Aorta (tissue), 5 donors: ENCODE data around the gene KRT75. TPM values are rescaled to one million over a fixed set of nuclear protein-coding genes. Genes with fewer than 3 reads are reported as not detected.

ENCODE experiments used
- ATAC-seq: fragments of 200-7000 bp; cut with Tn5 transposase; one replicate; pipeline ENCODE4 v1.9.1; 2022; ENCODE audit warnings: moderate library complexity; ENCODE audit not compliant: low FRiP score
- DNase-seq, 2 donors: peaks; one replicate each; pipeline ENCODE4 v3.0.0-alpha.2; 2020
- H3K27ac ChIP-seq, 2 donors: one replicate each; pipeline ENCODE4 v1.5.1; 2013; ENCODE audit warnings: low read length in 2 of 2, mild to moderate bottlenecking in 2 of 2, moderate library complexity in 2 of 2, control low read depth in 1 of 2, inconsistent platforms in 1 of 2, low read depth in 1 of 2
- H3K27me3 ChIP-seq, 2 donors: one replicate each; pipeline ENCODE4 v1.6.1; 2013; ENCODE audit warnings: control low read depth in 1 of 2, low read length in 1 of 2, mild to moderate bottlenecking in 1 of 2, moderate library complexity in 1 of 2; ENCODE audit not compliant: insufficient read depth in 2 of 2, control insufficient read depth in 1 of 2
- H3K36me3 ChIP-seq, 2 donors: one replicate each; pipeline ENCODE4 v1.6.1; 2013; ENCODE audit warnings: control low read depth in 1 of 2, low read length in 1 of 2, mild to moderate bottlenecking in 1 of 2; ENCODE audit not compliant: insufficient read depth in 2 of 2, control insufficient read depth in 1 of 2
- H3K4me1 ChIP-seq, 2 donors: one replicate each; pipeline ENCODE4 v1.6.1; 2013; ENCODE audit warnings: low read length in 2 of 2, control low read depth in 1 of 2, mild to moderate bottlenecking in 1 of 2, moderate library complexity in 1 of 2; ENCODE audit not compliant: insufficient read depth in 2 of 2, control insufficient read depth in 1 of 2
- H3K4me3 ChIP-seq, 2 donors: one replicate each; pipeline ENCODE4 v1.5.1; 2013; ENCODE audit warnings: low read length in 2 of 2, control low read depth in 1 of 2, mild to moderate bottlenecking in 1 of 2
- H3K9me3 ChIP-seq: one replicate; pipeline ENCODE4 v1.6.1; 2013; ENCODE audit warnings: mild to moderate bottlenecking, low read length; ENCODE audit not compliant: control insufficient read depth
- WGBS, 2 donors: extraction: QIAGEN DNeasy Blood & Tissue Kit; methylation state at CpG; one replicate each; pipeline ENCODE4 v1.1.7; 2013; 5-methylcytosine and 5-hydroxymethylcytosine counted together
- intact Hi-C, 2 donors: fragments of 100-400 bp; cut with DNase I; formaldehyde crosslinking; loops; one replicate each; pipeline versions ENCODE4 v1.14.2 to v1.15.0; 2022
- polyA plus RNA-seq, 2 donors: library from polyadenylated mRNA; stranded (reverse); fragments of 200-250 nt; gene quantifications; one replicate each; pipeline ENCODE4 v1.2.3, GENCODE V29; 2013
- total RNA-seq, 2 donors: library from RNA; stranded (reverse); fragmentation: NEBNext Ultra II Directional; extraction: Animal tissue kit (Norgen Biotek cat#: 25700); gene quantifications; one replicate each; pipeline ENCODE4 v1.2.1, GENCODE V29; 2021
- donor health status: healthy with polysubstance abuse.
- donor health status: Bipolar disorder and iron deficiency.
- donor health status: DM: no; HTN: no; CAD: no.
- donor health status: DM: no; HTN: no; CAD: no.
- donor health status: DM: yes; HTN: yes; CAD: no.

KRT75 gene
- total and polyA plus RNA-seq, 4 donors: not detected

- no peak for ATAC-seq
- no peaks in the 10 kb centered on the region for H3K27me3 ChIP-seq
- no peaks in the 10 kb centered on the region for H3K36me3 ChIP-seq
- intact Hi-C loops: no loop called here
- WGBS, 2 donors: 97 to 100% methylated on average over 11 of the region's 11 CpGs
- no peak within 1 kb of the TSS for H3K4me3 ChIP-seq
- no peaks in the 10 kb centered on the region for H3K4me1 ChIP-seq
- no peak within 1 kb of the TSS for H3K27ac ChIP-seq
- H3K9me3 ChIP-seq: no peaks in the 10 kb centered on the region
- DNase-seq: peak in 1 of 2 donors; percentile 45
Observed at GRCh38 chr12:52385226-52385702, 48.9 kb downstream of the KRT75 start, which contains the start of gene KRT84. Gene KRT84, minus strand, starts transcription at chr12:52385652. Its CDS starts 67 bp downstream, at chr12:52385585.

DNA sequence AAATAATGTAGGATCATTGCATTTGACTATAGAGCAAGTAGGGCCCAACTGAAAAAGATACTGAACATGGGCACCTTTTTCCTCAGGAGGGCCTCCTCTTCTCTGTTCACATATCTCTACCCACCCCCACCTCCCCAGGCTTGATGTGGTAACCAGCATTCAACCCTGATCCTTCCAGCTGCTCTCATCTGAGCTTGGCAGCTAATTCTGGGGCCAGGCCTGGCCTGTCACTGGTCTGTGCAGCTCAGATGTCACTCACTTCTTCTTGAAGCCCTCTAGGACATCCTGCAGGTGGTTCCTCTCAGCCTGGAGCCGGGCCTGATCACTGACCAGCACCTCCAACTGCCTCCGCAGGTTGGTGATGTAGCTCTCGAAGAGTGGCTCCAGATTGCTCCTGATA is 50.8 kb downstream of the KRT75 start:
- Histone ChIP-seq H3K27ac (no peak overlapping the region), H3K4me1 (no peaks in the 10 kb centered on the region), H3K27me3 (no peaks in the 10 kb centered on the region), H3K36me3 (no peaks in the 10 kb centered on the region), H3K9me3 (no peaks in the 10 kb centered on the region), H3K4me3 (no peak overlapping the region)
- DNase-seq (peak; percentile 1 to 50), ATAC-seq (no peak)
- intact Hi-C loops: no loop called here
- 96 to 100% methylated on average over 3 of the region's 3 CpGs for WGBS, 2 donors

GRCh38 chr12:52382854-52383253 is 51.3 kb downstream of the KRT75 start:
- Histone ChIP-seq H3K27ac (no peak overlapping the region), H3K4me3 (no peak overlapping the region), H3K36me3 (no peaks in the 10 kb centered on the region), H3K4me1 (no peaks in the 10 kb centered on the region), H3K9me3 (no peaks in the 10 kb centered on the region), H3K27me3 (no peaks in the 10 kb centered on the region)
- WGBS, 2 donors: 87 to 92% methylated on average over 2 of the region's 2 CpGs
- ATAC-seq: no peak
- DNase-seq: peak in 1 of 2 donors; percentile 21
- intact Hi-C loops: no loop called here

GRCh38 chr12:52381206-52381605 is 53.0 kb downstream of the KRT75 start:
- WGBS, 2 donors: 92 to 96% methylated on average over 8 of the region's 8 CpGs
- intact Hi-C loops: no loop called here
- H3K9me3 ChIP-seq: no peaks in the 10 kb centered on the region
- H3K4me3 ChIP-seq: no peak overlapping the region
- no peaks in the 10 kb centered on the region for H3K27me3 ChIP-seq
- no peak for ATAC-seq
- H3K4me1 ChIP-seq: no peaks in the 10 kb centered on the region
- H3K36me3 ChIP-seq: no peaks in the 10 kb centered on the region
- peak; percentile 32 to 42 for DNase-seq
- no peak overlapping the region for H3K27ac ChIP-seq

DNA sequence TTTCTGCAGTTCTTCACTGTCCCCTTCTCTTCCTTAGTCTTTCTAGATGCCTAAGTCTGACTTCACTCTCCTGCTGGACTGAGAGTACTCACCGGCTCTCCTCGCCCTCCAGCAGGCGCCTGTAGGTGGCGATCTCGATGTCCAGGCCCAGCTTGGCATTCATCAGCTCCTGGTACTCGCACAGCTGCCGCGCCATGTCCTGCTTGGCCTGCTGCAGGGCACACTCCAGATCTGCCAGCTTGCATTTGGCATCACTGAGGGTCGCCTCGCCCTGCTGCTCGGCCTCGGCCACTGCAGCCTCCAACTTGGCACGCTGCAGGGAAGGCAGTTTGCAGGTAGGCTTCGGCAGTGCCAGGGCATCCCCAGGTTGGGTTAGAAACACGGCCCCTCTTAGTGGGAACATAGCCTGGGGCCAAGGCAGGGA is 53.9 kb downstream of the KRT75 start:
- DNase-seq: peak in 1 of 2 donors; percentile 74
- H3K27ac ChIP-seq: no peak overlapping the region
- H3K36me3 ChIP-seq: no peaks in the 10 kb centered on the region
- no peak overlapping the region for H3K4me3 ChIP-seq
- intact Hi-C loops: no loop called here
- no peaks in the 10 kb centered on the region for H3K27me3 ChIP-seq
- no peaks in the 10 kb centered on the region for H3K4me1 ChIP-seq
- H3K9me3 ChIP-seq: no peaks in the 10 kb centered on the region
- no peak for ATAC-seq
- 48 to 50% methylated on average over 15 of the region's 15 CpGs for WGBS, 2 donors

- WGBS, 2 donors: 85 to 94% methylated on average over 6 of the region's 6 CpGs
- intact Hi-C loops: loop anchor here in 1 of 2 donors (10.0 kb wide), 2 partner anchors 125 to 595 kb away; no protein-coding TSS in a partner anchor
- H3K36me3 ChIP-seq: no peaks in the 10 kb centered on the region
- no peaks in the 10 kb centered on the region for H3K4me1 ChIP-seq
- ATAC-seq (no peak), DNase-seq (peak in 1 of 2 donors; percentile 19)
- no peak overlapping the region for H3K27ac ChIP-seq
- H3K27me3 ChIP-seq: no peaks in the 10 kb centered on the region
- no peaks in the 10 kb centered on the region for H3K9me3 ChIP-seq
- H3K4me3 ChIP-seq: no peak overlapping the region
Observed at GRCh38 chr12:52379536-52379935, 54.6 kb downstream of the KRT75 start.

DNA sequence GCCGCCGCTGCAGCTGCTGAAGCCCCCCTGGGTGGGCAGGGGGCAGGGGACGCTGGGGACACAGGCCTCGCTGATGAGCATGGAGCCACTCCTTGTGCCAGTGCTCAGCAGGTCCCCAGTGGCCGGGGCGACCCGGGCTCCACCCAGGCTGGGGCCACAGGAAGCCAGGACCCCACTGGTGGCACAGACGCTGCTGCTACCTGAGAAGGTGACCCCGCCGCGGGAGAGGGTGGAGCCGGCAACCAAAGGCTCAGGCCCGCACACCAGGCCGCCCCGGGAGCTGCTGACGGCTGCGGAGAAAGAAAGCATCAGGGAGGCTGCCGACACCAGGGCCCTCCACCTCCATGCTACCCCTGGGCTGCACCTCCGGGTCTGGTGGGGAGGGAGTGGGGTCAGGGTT is 56.1 kb downstream of the KRT75 start:
- Histone ChIP-seq H3K4me3 (no peak overlapping the region), H3K4me1 (no peaks in the 10 kb centered on the region), H3K27ac (no peak overlapping the region), H3K36me3 (no peaks in the 10 kb centered on the region), H3K9me3 (no peaks in the 10 kb centered on the region), H3K27me3 (no peaks in the 10 kb centered on the region)
- ATAC-seq: no peak
- peak in 1 of 2 donors; percentile 42 for DNase-seq
- intact Hi-C loops: loop anchor here in 1 of 2 donors (10.0 kb wide), 2 partner anchors 127 to 597 kb away; no protein-coding TSS in a partner anchor
- 81 to 82% methylated on average over 19 of the region's 19 CpGs for WGBS, 2 donors

- Histone ChIP-seq H3K9me3 (no peaks in the 10 kb centered on the region), H3K4me3 (no peak overlapping the region), H3K4me1 (no peaks in the 10 kb centered on the region), H3K27me3 (no peaks in the 10 kb centered on the region), H3K36me3 (no peaks in the 10 kb centered on the region), H3K27ac (no peak overlapping the region)
- ATAC-seq: no peak
- intact Hi-C loops: loop anchor here in 1 of 2 donors (10.0 kb wide), 2 partner anchors 128 to 598 kb away; no protein-coding TSS in a partner anchor
- 87 to 93% methylated on average over 8 of the region's 8 CpGs for WGBS, 2 donors
- DNase-seq: no peak
Observed at GRCh38 chr12:52377266-52377665, 56.9 kb downstream of the KRT75 start.
